Epithelial cell of alveolus of lung (primary cell): ENCODE results near the gene NOB1. TPM values are rescaled to one million over a fixed set of nuclear protein-coding genes. Genes with fewer than 3 reads are reported as not detected.

Experiments
- total RNA-seq: library from RNA; depleted of rRNA; stranded (reverse); fragments of >200 nt; gene quantifications from 2 replicates; pipeline ENCODE4 v1.2.1, GENCODE V29; 2015

The NOB1 gene
- total RNA-seq = 41.1 and 53.9 TPM in 2 replicates

GRCh38 chr16:69754469-69755310 is at the start of gene NOB1:
NOB1 (minus strand) TSS chr16:69754926; CDS start chr16:69754910, 16 bp downstream.

GRCh38 chr16:69761983-69762813 is 7.5 kb upstream of the NOB1 start, which contains the start of gene WWP2:
WWP2 (plus strand) TSS chr16:69762332; CDS start chr16:69787011, 24,679 bp downstream.

GRCh38 chr16:69726313-69727060 is 28.2 kb downstream of the NOB1 start, which contains the start of gene NQO1:
NQO1 (minus strand) TSS chr16:69726560; CDS start chr16:69726439, 121 bp downstream.

Other genes starting within 250 kb of the NOB1 start
- gene NFAT5, start 189.0 kb downstream of the NOB1 start, total RNA-seq = 9.2 and 26.7 TPM in 2 replicates
- 384 and 420 TPM in 2 replicates for gene NQO1, start 28.4 kb downstream of the NOB1 start, total RNA-seq
- gene WWP2, start 7.4 kb upstream of the NOB1 start, total RNA-seq = 18.7 and 23.8 TPM in 2 replicates
- gene CLEC18A, start 196.4 kb upstream of the NOB1 start, total RNA-seq = 0.08 and 0.13 TPM in 2 replicates